T-helper 2 cell (primary cell): ENCODE measurements around the gene PXK.
A peak's percentile ranks its signal among the peaks of the same experiment; 100 is the strongest.

ENCODE experiments used
- DNase-seq, 5 experiments: peaks; one replicate each; pipeline versions ENCODE4 v3.0.0 to v3.0.0-alpha.2; 2012 to 2022

The PXK gene

DNA sequence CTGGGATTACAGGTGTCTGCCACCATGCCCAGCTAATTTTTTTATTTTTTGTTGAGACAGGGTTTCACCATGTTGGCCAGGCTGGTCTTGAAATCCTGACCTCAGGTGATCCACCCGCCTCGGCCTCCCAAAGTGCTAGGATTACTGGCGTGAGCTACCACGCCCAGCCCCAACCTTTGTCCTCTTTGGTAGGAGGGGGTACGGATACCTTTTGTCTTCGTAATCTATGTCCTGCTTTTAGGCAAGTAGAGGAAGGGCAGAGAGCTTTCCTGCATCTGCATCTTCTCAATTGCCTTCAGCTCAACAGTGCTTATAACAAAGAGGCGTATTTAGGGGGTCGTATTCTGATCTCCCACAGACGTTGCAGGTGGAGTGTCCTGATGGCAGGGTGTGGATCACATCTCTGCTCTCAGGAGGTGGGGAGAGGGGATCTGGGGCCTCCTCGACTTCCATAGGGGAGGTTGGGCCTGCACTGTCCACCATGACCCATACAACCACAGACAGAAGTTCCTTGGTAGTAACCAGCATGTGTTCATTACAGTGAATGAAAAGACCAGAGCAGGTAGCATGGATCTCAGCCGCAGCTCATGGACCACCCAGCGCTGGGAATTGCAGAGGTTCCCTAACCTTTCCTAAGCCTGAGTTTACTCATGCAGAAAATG lies 137.8 kb downstream of the PXK start:
- no peak for DNase-seq

DNA sequence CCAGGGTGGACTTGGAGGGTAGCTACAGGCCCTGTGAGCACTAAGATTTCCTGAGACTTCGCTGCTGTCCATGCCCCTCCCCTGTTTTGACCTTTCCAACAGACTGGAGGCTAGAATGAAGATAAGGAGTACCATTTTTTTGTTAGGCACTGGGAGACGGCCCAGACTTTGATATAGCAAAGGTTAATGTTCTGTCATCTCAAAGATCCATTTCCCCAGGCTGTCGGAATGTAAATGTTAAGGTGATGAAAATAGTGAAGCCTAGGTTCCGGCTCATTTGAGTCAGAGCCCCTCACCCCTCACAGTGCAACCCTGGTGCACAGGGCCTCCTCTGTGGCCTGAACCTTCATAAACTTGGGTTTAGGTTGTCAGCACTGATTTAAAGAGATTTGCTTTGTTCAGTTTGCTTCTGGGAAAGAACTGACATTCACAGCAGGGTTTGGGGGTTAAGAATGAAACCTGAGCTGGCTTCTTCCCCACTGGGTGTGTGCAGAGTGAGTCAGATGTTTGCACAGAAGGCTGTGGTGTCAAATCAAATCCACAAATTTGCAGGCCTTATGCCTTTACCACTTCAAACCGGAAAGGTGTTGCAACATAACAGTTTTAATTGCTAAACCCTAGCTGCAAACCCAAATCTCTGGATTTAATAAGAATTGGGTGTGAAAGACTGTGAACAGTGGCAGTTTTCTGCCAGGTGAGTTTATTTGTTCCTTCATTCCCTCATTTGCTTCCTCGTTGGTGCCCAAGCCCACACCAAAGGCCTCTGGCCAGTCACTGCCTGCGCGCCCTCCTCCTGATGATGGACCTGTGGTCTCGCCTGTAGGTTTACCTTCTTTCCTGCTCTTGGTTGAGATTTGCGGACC lies 138.6 kb downstream of the PXK start:
- DNase-seq, result peak in 2 of 5 experiments; percentile 61 to 99

DNA sequence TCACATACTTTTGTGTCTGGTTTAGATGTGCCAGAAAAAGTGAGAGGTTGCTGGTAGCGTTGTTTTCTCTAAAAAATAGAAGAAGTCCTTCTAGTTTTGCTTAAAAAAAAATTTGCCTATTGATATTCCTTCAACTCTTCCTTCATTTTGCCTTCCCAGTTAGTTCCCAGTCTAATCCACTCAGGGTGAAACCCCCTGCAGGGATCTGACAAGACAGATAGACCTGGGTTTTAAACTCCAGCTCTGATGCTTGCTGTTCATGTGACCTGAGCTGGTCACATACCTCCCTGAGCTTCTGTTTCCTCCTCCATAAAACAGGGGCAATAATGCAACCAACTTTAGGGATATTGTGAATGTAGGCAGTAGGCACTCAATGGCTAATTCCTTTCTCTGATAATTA lies 140.6 kb downstream of the PXK start:
- DNase-seq, result no peak

DNA sequence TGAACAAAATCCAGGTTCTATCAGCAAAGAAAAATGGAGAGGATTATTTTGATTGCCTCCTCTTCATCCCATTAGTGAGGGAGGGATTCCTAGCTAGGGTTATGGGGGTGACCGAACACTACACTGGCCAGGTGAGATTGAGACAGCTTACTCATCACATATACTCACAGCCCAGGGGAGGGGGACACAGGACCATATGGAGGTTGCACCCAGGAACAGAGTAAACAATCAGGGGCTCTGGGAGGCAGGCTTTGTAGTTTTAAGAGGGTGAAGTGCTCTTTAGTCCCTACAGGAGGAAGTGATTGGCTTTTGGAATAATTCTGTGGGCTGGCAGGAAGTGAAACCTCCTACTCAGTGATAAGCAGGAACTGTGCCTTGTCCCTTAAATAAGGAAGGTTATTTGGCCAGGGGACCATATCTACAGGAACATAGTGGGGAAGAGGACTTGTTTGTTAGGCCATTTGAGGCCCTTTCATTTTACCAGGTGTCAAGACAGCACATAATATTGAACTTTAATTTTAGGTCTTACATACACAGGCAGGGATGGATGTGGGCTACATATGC lies 141.7 kb downstream of the PXK start:
- no peak for DNase-seq

DNA sequence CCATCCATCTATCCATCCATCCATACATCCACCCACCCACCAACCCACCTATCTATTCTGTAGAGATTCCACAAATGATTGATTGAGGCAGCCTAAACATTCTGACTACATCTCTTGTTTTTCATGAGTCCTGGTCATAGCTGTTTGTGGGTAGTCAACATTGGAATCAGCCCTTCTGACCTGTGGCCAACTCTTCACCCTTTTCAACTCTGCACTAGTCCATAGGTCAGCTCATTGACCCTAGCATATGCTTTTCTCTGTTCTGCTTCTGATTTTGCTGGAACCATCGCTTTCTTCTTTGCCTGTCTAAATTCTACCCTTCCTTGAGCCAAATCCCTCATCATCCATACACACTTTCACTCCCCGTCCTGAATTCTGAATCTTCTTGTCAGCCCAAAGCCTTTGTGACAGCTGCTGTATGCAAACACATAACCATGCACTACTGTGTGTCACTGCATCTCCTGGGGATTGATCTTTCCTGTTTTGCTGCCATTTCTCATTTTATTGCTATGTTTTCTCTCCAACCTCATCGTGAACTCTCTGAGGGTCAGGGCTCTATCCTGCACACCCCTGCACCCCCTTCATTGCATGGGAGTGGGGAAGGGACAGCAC lies 142.4 kb downstream of the PXK start:
- no peak for DNase-seq
